Measurements from ENCODE around the gene NMNAT2.

DNA sequence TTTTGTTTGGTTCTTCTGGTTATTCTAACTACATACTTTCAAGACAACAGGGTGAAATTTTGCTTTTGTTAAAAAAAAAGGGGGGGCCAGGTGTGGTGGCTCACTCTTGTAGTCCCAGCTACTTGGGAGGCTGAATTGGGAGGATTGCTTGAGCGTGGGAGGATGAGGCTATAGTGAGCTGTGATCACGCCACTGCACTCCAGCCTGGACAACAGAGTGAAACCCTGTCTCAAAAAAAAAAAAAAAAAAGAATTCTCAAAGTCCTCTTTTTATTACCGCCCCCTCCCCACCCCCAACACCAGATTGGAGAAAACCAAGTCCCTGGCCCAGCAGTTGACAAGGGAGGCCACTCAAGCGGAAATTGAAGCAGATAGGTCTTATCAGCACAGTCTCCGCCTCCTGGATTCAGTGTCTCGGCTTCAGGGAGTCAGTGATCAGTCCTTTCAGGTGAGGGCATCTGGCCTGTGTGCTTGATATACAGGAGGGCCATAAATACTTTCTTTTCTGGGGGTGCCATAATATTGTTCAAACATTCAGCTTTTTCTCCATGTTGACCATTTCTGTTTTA is 181.9 kb downstream of the NMNAT2 start:
- TF ChIP-seq, protein P1, sequence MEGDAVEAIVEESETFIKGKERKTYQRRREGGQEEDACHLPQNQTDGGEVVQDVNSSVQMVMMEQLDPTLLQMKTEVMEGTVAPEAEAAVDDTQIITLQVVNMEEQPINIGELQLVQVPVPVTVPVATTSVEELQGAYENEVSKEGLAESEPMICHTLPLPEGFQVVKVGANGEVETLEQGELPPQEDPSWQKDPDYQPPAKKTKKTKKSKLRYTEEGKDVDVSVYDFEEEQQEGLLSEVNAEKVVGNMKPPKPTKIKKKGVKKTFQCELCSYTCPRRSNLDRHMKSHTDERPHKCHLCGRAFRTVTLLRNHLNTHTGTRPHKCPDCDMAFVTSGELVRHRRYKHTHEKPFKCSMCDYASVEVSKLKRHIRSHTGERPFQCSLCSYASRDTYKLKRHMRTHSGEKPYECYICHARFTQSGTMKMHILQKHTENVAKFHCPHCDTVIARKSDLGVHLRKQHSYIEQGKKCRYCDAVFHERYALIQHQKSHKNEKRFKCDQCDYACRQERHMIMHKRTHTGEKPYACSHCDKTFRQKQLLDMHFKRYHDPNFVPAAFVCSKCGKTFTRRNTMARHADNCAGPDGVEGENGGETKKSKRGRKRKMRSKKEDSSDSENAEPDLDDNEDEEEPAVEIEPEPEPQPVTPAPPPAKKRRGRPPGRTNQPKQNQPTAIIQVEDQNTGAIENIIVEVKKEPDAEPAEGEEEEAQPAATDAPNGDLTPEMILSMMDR (IDR thresholded peaks at IDR 0.05) = no peak
- TF ChIP-seq POLR2AphosphoS5 (IDR thresholded peaks at IDR 0.05; ENCODE audit: low read depth, low read length) (no peak), TCF7L2 (IDR thresholded peaks at IDR 0.05; ENCODE audit: low read depth, low read length) (no peak), SIN3A (IDR thresholded peaks at IDR 0.05; ENCODE audit: borderline replicate concordance, insufficient read depth, low read depth, low read length) (no peak)
- TF ChIP-seq, protein P2, sequence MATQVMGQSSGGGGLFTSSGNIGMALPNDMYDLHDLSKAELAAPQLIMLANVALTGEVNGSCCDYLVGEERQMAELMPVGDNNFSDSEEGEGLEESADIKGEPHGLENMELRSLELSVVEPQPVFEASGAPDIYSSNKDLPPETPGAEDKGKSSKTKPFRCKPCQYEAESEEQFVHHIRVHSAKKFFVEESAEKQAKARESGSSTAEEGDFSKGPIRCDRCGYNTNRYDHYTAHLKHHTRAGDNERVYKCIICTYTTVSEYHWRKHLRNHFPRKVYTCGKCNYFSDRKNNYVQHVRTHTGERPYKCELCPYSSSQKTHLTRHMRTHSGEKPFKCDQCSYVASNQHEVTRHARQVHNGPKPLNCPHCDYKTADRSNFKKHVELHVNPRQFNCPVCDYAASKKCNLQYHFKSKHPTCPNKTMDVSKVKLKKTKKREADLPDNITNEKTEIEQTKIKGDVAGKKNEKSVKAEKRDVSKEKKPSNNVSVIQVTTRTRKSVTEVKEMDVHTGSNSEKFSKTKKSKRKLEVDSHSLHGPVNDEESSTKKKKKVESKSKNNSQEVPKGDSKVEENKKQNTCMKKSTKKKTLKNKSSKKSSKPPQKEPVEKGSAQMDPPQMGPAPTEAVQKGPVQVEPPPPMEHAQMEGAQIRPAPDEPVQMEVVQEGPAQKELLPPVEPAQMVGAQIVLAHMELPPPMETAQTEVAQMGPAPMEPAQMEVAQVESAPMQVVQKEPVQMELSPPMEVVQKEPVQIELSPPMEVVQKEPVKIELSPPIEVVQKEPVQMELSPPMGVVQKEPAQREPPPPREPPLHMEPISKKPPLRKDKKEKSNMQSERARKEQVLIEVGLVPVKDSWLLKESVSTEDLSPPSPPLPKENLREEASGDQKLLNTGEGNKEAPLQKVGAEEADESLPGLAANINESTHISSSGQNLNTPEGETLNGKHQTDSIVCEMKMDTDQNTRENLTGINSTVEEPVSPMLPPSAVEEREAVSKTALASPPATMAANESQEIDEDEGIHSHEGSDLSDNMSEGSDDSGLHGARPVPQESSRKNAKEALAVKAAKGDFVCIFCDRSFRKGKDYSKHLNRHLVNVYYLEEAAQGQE (IDR thresholded peaks at IDR 0.05; ENCODE audit: insufficient read depth in 1 of 2, low read depth in 2 of 2, low read length in 1 of 2) = no peak

All from Panc1 (cell line).